ENCODE measurements around the gene SYNE2. TPM values are rescaled to one million over a fixed set of nuclear protein-coding genes. Genes with fewer than 3 reads are reported as not detected.

The SYNE2 gene
- total RNA-seq, 1 experiment from 2014 or later = 71.1 TPM

GRCh38 chr14:63982156-63982555, 129.4 kb downstream of the SYNE2 start (continued):
- TF ChIP-seq NFYB (CRISPR knock-in tag; conservative IDR thresholded peaks at IDR 0.05; ENCODE audit: low read depth) = no peak
- no peak for TF ChIP-seq CREB1 (CRISPR knock-in tag; IDR thresholded peaks at IDR 0.05)

- ATAC-seq (no peak), DNase-seq (ENCODE audit: low spot score) (no peak)
- no peaks in the 10 kb centered on the region for H3K4me1 Mint-ChIP-seq
- peaks cover 21% of the 10 kb centered on the region for H3K36me3 Mint-ChIP-seq
- no peak overlapping the region for H3K27ac Mint-ChIP-seq
- H3K27me3 Mint-ChIP-seq (ENCODE audit: low read depth) = no peaks in the 10 kb centered on the region
- CTCF ChIA-PET = no interaction called here
- TF ChIP-seq FOXP4 (CRISPR knock-in tag; IDR thresholded peaks at IDR 0.05) = no peak
- TF ChIP-seq SMAD3 (CRISPR knock-in tag; IDR thresholded peaks at IDR 0.05; ENCODE audit: borderline replicate concordance) = no peak
- TF ChIP-seq SMAD4 (CRISPR knock-in tag; IDR thresholded peaks at IDR 0.05) = no peak
- H3K4me3 Mint-ChIP-seq = no peak overlapping the region
- no peaks in the 10 kb centered on the region for H3K9me3 Mint-ChIP-seq
- POLR2A ChIA-PET = no interaction called here
Measured at GRCh38 chr14:63982629-63983028, 129.8 kb downstream of the SYNE2 start.

- no peak for DNase-seq (ENCODE audit: low spot score)
- Mint-ChIP-seq H3K36me3 (peaks cover 14% of the 10 kb centered on the region), H3K4me3 (no peak overlapping the region), H3K9me3 (no peaks in the 10 kb centered on the region), H3K27ac (peak overlapping the region; percentile 60), H3K27me3 (ENCODE audit: low read depth) (no peaks in the 10 kb centered on the region), H3K4me1 (no peaks in the 10 kb centered on the region)
- CTCF ChIA-PET = no interaction called here
- no peak for ATAC-seq
- no peak for TF ChIP-seq FOXP4 (CRISPR knock-in tag; IDR thresholded peaks at IDR 0.05)
- TF ChIP-seq MAX (CRISPR knock-in tag; IDR thresholded peaks at IDR 0.05) = no peak
- no peak for TF ChIP-seq ERG (CRISPR knock-in tag; IDR thresholded peaks at IDR 0.05)
- TF ChIP-seq ETV6 (CRISPR knock-in tag; IDR thresholded peaks at IDR 0.05) = no peak
- POLR2A ChIA-PET = interaction anchor here (0.7 kb wide), 1 partner anchor 580 kb away, joined by 4 read pairs; no protein-coding TSS in a partner anchor
Measured at GRCh38 chr14:63986789-63987533, 134.2 kb downstream of the SYNE2 start.

- CTCF ChIA-PET = no interaction called here
- peak overlapping the region; percentile 17; the same call in 1 of the 2 replicates for H3K27ac Mint-ChIP-seq
- H3K9me3 Mint-ChIP-seq = no peaks in the 10 kb centered on the region
- no peak overlapping the region for H3K4me3 Mint-ChIP-seq
- H3K36me3 Mint-ChIP-seq = peaks cover 15% of the 10 kb centered on the region
- POLR2A ChIA-PET = no interaction called here
- ATAC-seq = no peak
- H3K4me1 Mint-ChIP-seq = no peaks in the 10 kb centered on the region
- DNase-seq (ENCODE audit: low spot score) = no peak
- H3K27me3 Mint-ChIP-seq (ENCODE audit: low read depth) = no peaks in the 10 kb centered on the region
- no peak for TF ChIP-seq NR3C1 (CRISPR knock-in tag; conservative IDR thresholded peaks at IDR 0.05; ENCODE audit: low read depth)
- no peak for TF ChIP-seq TEAD4 (CRISPR knock-in tag; IDR thresholded peaks at IDR 0.05)
- TF ChIP-seq TP53 (CRISPR knock-in tag; IDR thresholded peaks at IDR 0.05) = no peak
- TF ChIP-seq ELF4 (CRISPR knock-in tag; IDR thresholded peaks at IDR 0.05; ENCODE audit: low read depth) = no peak
- no peak for TF ChIP-seq JUN (CRISPR knock-in tag; IDR thresholded peaks at IDR 0.05)
- no peak for TF ChIP-seq ZNF263 (CRISPR knock-in tag; IDR thresholded peaks at IDR 0.05; ENCODE audit: low read depth)
- no peak for TF ChIP-seq NFATC4 (CRISPR knock-in tag; IDR thresholded peaks at IDR 0.05)
- TF ChIP-seq MLX (CRISPR knock-in tag; IDR thresholded peaks at IDR 0.05) = no peak
- TF ChIP-seq ZNF425 (CRISPR knock-in tag; conservative IDR thresholded peaks at IDR 0.05) = no peak
- no peak for TF ChIP-seq FOXP4 (CRISPR knock-in tag; IDR thresholded peaks at IDR 0.05)
Measured at GRCh38 chr14:63988579-63988978, 135.8 kb downstream of the SYNE2 start.
